ENCODE results near the gene FCRL5.

FCRL5 gene

DNA sequence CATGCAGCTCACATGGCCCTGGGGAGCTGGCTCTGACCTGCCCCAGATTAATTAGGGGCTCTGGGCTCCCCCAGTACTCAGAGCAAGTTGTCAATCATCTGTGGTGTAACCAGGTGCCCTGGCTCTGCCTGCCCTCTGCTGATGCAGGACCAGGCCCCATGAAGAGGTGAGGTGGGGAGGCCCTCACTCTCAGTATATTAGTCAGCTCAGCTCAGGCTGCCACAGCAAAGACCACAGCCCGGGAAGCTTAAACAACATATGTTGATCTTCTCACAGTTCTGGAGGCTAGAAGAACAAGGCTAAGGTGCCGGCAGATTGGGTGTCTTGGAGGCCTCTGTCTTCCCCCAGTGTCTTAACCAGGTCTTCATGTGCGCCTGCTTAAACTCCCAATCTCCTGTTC is 66.5 kb downstream of the FCRL5 start:
- H3K23ac ChIP-seq (ENCODE audit: low read length in 2 of 2) = no peak overlapping the region
- 95% methylated on average over 3 of the region's 3 CpGs for WGBS
- H2AK5ac ChIP-seq (ENCODE audit: low read length, severe bottlenecking) = no peak overlapping the region
- no peak for DNase-seq
- H3K4me3 ChIP-seq (ENCODE audit: insufficient read depth in 1 of 2, low read depth in 1 of 2, low read length in 2 of 2) = no peak overlapping the region
- no peaks in the 10 kb centered on the region for H3K36me3 ChIP-seq (ENCODE audit: control insufficient read depth in 1 of 2, insufficient read depth in 2 of 2, low read depth in 1 of 2, low read length in 2 of 2)
- H3K79me1 ChIP-seq (replicated peaks; ENCODE audit: low read length, poor library complexity, severe bottlenecking) = no peaks in the 10 kb centered on the region
- H3K14ac ChIP-seq (ENCODE audit: low read length in 2 of 2) = no peak overlapping the region
- no peak overlapping the region for H3K18ac ChIP-seq (ENCODE audit: low read depth in 1 of 2, low read length in 2 of 2)
- no peak overlapping the region for H4K91ac ChIP-seq (ENCODE audit: low read length)
- H3K9ac ChIP-seq (ENCODE audit: low read length) = no peak overlapping the region
- H2BK12ac ChIP-seq (ENCODE audit: low read length in 2 of 2) = no peak overlapping the region
- H2AFZ ChIP-seq (ENCODE audit: low read depth, low read length) = no peak overlapping the region
- H2BK15ac ChIP-seq (ENCODE audit: low read depth, poor library complexity, severe bottlenecking) = no peak overlapping the region
- H2BK120ac ChIP-seq (ENCODE audit: low read depth, low read length) = no peak overlapping the region
- H3K4me1 ChIP-seq (ENCODE audit: control insufficient read depth, insufficient read depth, low read depth, low read length) = peaks cover 1% of the 10 kb centered on the region
- no peak overlapping the region for H3K27ac ChIP-seq (ENCODE audit: low read length, poor library complexity, severe bottlenecking)
- no peak overlapping the region for H2BK5ac ChIP-seq (ENCODE audit: low read depth, low read length, poor library complexity, severe bottlenecking)
- H3K27me3 ChIP-seq (ENCODE audit: control insufficient read depth in 1 of 2, insufficient read depth in 1 of 2, low read length in 2 of 2) = peaks cover 0 to 12% of the 10 kb centered on the region in 2 experiments
- H3K4me2 ChIP-seq (ENCODE audit: low read length, poor library complexity, severe bottlenecking) = no peak overlapping the region
- H3K9me3 ChIP-seq (ENCODE audit: control insufficient read depth, low read length) = no peaks in the 10 kb centered on the region
- no peak overlapping the region for H4K8ac ChIP-seq (ENCODE audit: low read length)
- no peak overlapping the region for H3K4ac ChIP-seq (ENCODE audit: low read depth in 1 of 2, low read length in 2 of 2)

DNA sequence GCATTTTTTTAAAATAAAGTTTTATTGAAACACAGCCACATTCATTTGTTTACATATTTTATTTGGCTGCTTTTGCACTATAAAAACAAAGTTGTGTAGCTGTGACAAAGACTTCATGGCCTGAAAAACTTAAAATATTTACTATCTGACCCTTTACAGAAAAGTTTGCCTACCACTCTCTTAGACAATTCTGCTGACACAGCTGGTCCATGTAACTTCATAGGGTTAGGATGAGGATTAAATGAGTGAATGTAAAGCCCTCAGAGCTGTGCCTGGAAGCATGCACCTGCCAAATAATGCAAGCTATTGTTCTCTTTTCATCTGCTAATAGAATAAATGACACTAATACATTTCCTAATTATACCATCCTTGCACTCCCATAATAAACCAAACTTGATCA is 67.7 kb downstream of the FCRL5 start:
- no peak overlapping the region for H3K14ac ChIP-seq (ENCODE audit: low read length in 2 of 2)
- DNase-seq = no peak

DNA sequence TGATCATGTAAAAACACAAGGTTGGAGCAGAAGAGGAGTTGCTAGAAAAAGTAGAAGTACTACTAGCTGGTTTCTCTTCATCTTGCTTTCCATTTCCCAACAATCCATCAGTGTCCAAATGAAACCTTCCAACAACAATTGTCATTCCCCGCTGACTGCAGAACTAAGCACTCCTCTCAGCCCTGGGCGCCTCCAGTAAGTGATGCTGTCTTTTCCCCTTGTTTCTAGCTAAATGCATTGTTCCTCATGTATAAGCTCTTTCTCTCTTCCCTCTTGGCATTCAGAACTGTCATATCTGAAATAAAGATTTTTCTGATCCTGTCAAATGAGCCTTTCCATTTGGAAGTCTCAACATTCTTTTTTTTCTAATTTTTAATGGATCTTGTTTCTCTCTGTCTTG is 68.7 kb downstream of the FCRL5 start:
- H2BK5ac ChIP-seq (ENCODE audit: low read depth, low read length, poor library complexity, severe bottlenecking) = no peak overlapping the region
- no peak overlapping the region for H2AK5ac ChIP-seq (ENCODE audit: low read length, severe bottlenecking)
- H4K8ac ChIP-seq (ENCODE audit: low read length) = no peak overlapping the region
- H3K27ac ChIP-seq (ENCODE audit: low read length, poor library complexity, severe bottlenecking) = no peak overlapping the region
- no peak overlapping the region for H2AFZ ChIP-seq (ENCODE audit: low read depth, low read length)
- H3K27me3 ChIP-seq (ENCODE audit: control insufficient read depth in 1 of 2, insufficient read depth in 1 of 2, low read length in 2 of 2) = peaks cover 0 to 12% of the 10 kb centered on the region in 2 experiments
- H3K4ac ChIP-seq (ENCODE audit: low read depth in 1 of 2, low read length in 2 of 2) = no peak overlapping the region
- H3K4me1 ChIP-seq (ENCODE audit: control insufficient read depth, insufficient read depth, low read depth, low read length) = no peaks in the 10 kb centered on the region
- no peak overlapping the region for H3K14ac ChIP-seq (ENCODE audit: low read length in 2 of 2)
- H2BK15ac ChIP-seq (ENCODE audit: low read depth, poor library complexity, severe bottlenecking) = no peak overlapping the region
- H2BK12ac ChIP-seq (ENCODE audit: low read length in 2 of 2) = no peak overlapping the region
- H3K4me2 ChIP-seq (ENCODE audit: low read length, poor library complexity, severe bottlenecking) = no peak overlapping the region
- no peaks in the 10 kb centered on the region for H3K79me1 ChIP-seq (replicated peaks; ENCODE audit: low read length, poor library complexity, severe bottlenecking)
- 92% methylated on average over 2 of the region's 2 CpGs for WGBS
- H3K4me3 ChIP-seq (ENCODE audit: insufficient read depth in 1 of 2, low read depth in 1 of 2, low read length in 2 of 2) = no peak overlapping the region
- no peak overlapping the region for H4K91ac ChIP-seq (ENCODE audit: low read length)
- H3K9me3 ChIP-seq (ENCODE audit: control insufficient read depth, low read length) = no peaks in the 10 kb centered on the region
- no peaks in the 10 kb centered on the region for H3K36me3 ChIP-seq (ENCODE audit: control insufficient read depth in 1 of 2, insufficient read depth in 2 of 2, low read depth in 1 of 2, low read length in 2 of 2)
- no peak overlapping the region for H3K9ac ChIP-seq (ENCODE audit: low read length)
- no peak overlapping the region for H3K18ac ChIP-seq (ENCODE audit: low read depth in 1 of 2, low read length in 2 of 2)
- no peak for DNase-seq
- no peak overlapping the region for H2BK120ac ChIP-seq (ENCODE audit: low read depth, low read length)
- no peak overlapping the region for H3K23ac ChIP-seq (ENCODE audit: low read length in 2 of 2)

More for the DNA sequence above, 67.7 kb downstream of the FCRL5 start:
- no peak overlapping the region for H4K8ac ChIP-seq (ENCODE audit: low read length)
- H2AFZ ChIP-seq (ENCODE audit: low read depth, low read length) = no peak overlapping the region
- no peak overlapping the region for H3K23ac ChIP-seq (ENCODE audit: low read length in 2 of 2)
- no peak overlapping the region for H2BK12ac ChIP-seq (ENCODE audit: low read length in 2 of 2)
- peaks cover 0 to 12% of the 10 kb centered on the region in 2 experiments for H3K27me3 ChIP-seq (ENCODE audit: control insufficient read depth in 1 of 2, insufficient read depth in 1 of 2, low read length in 2 of 2)
- no peaks in the 10 kb centered on the region for H3K9me3 ChIP-seq (ENCODE audit: control insufficient read depth, low read length)
- H3K4ac ChIP-seq (ENCODE audit: low read depth in 1 of 2, low read length in 2 of 2) = no peak overlapping the region
- no peak overlapping the region for H3K4me2 ChIP-seq (ENCODE audit: low read length, poor library complexity, severe bottlenecking)
- H3K27ac ChIP-seq (ENCODE audit: low read length, poor library complexity, severe bottlenecking) = no peak overlapping the region
- no peaks in the 10 kb centered on the region for H3K36me3 ChIP-seq (ENCODE audit: control insufficient read depth in 1 of 2, insufficient read depth in 2 of 2, low read depth in 1 of 2, low read length in 2 of 2)
- H3K18ac ChIP-seq (ENCODE audit: low read depth in 1 of 2, low read length in 2 of 2) = no peak overlapping the region
- no peaks in the 10 kb centered on the region for H3K4me1 ChIP-seq (ENCODE audit: control insufficient read depth, insufficient read depth, low read depth, low read length)
- no peak overlapping the region for H2BK15ac ChIP-seq (ENCODE audit: low read depth, poor library complexity, severe bottlenecking)
- H3K9ac ChIP-seq (ENCODE audit: low read length) = no peak overlapping the region
- no peak overlapping the region for H2AK5ac ChIP-seq (ENCODE audit: low read length, severe bottlenecking)
- no peak overlapping the region for H4K91ac ChIP-seq (ENCODE audit: low read length)
- no peaks in the 10 kb centered on the region for H3K79me1 ChIP-seq (replicated peaks; ENCODE audit: low read length, poor library complexity, severe bottlenecking)
- no peak overlapping the region for H3K4me3 ChIP-seq (ENCODE audit: insufficient read depth in 1 of 2, low read depth in 1 of 2, low read length in 2 of 2)
- H2BK5ac ChIP-seq (ENCODE audit: low read depth, low read length, poor library complexity, severe bottlenecking) = no peak overlapping the region
- no peak overlapping the region for H2BK120ac ChIP-seq (ENCODE audit: low read depth, low read length)

- Histone ChIP-seq H3K4me2 (ENCODE audit: low read length, poor library complexity, severe bottlenecking) (no peak overlapping the region), H4K91ac (ENCODE audit: low read length) (no peak overlapping the region), H3K79me1 (replicated peaks; ENCODE audit: low read length, poor library complexity, severe bottlenecking) (no peaks in the 10 kb centered on the region), H4K8ac (ENCODE audit: low read length) (no peak overlapping the region), H2BK12ac (ENCODE audit: low read length in 2 of 2) (no peak overlapping the region), H3K23ac (ENCODE audit: low read length in 2 of 2) (no peak overlapping the region), H3K14ac (ENCODE audit: low read length in 2 of 2) (no peak overlapping the region), H2BK15ac (ENCODE audit: low read depth, poor library complexity, severe bottlenecking) (no peak overlapping the region), H3K18ac (ENCODE audit: low read depth in 1 of 2, low read length in 2 of 2) (no peak overlapping the region), H2BK5ac (ENCODE audit: low read depth, low read length, poor library complexity, severe bottlenecking) (no peak overlapping the region), H2AFZ (ENCODE audit: low read depth, low read length) (no peak overlapping the region), H3K4me1 (ENCODE audit: control insufficient read depth, insufficient read depth, low read depth, low read length) (no peaks in the 10 kb centered on the region), H2AK5ac (ENCODE audit: low read length, severe bottlenecking) (no peak overlapping the region), H3K4ac (ENCODE audit: low read depth in 1 of 2, low read length in 2 of 2) (no peak overlapping the region), H3K9ac (ENCODE audit: low read length) (no peak overlapping the region), H3K27me3 (ENCODE audit: control insufficient read depth in 1 of 2, insufficient read depth in 1 of 2, low read length in 2 of 2) (peaks cover 0 to 12% of the 10 kb centered on the region in 2 experiments), H3K9me3 (ENCODE audit: control insufficient read depth, low read length) (peaks cover 5% of the 10 kb centered on the region), H3K4me3 (ENCODE audit: insufficient read depth in 1 of 2, low read depth in 1 of 2, low read length in 2 of 2) (no peak overlapping the region), H2BK120ac (ENCODE audit: low read depth, low read length) (no peak overlapping the region), H3K36me3 (ENCODE audit: control insufficient read depth in 1 of 2, insufficient read depth in 2 of 2, low read depth in 1 of 2, low read length in 2 of 2) (no peaks in the 10 kb centered on the region), H3K27ac (ENCODE audit: low read length, poor library complexity, severe bottlenecking) (no peak overlapping the region)
- DNase-seq = no peak
- WGBS = 58% methylated on average over 1 of the region's 2 CpGs
These were observed 69.6 kb downstream of the FCRL5 start for GRCh38 chr1:157482717-157483116.

All from mesenchymal stem cell (in vitro differentiated cells and primary cell).